Left ventricle myocardium superior (tissue), 1 donor: Measurements from ENCODE around the gene KNSTRN. TPM values are rescaled to one million over a fixed set of nuclear protein-coding genes. Genes with fewer than 3 reads are reported as not detected.

ENCODE experiments used
- ATAC-seq: fragments of 200-7000 bp; cut with Tn5 transposase; one replicate; pipeline ENCODE4 v1.9.1; 2020; ENCODE audit warnings: mild to moderate bottlenecking, moderate library complexity
- DNase-seq: peaks from one replicate; pipeline ENCODE4 v3.0.0-alpha.2; 2020
- intact Hi-C: fragments of 100-400 bp; cut with micrococcal nuclease; formaldehyde crosslinking; loops from one replicate; pipeline ENCODE4 v1.11.0; 2022
- long read RNA-seq: library from polyadenylated mRNA; unstranded; transcript quantifications from one replicate; pipeline ENCODE4 v2.0.0, GENCODE V29; 2021
- total RNA-seq: library from RNA; stranded (reverse); fragmentation: NEBNext Ultra II Directional; extraction: Animal tissue kit (Norgen Biotek cat#: 25700); gene quantifications from one replicate; pipeline ENCODE4 v1.2.1, GENCODE V29; 2021
- donor health status: DM: no; HTN: yes; CAD: no; lungs with severe emphysema.

The KNSTRN gene, protein sequence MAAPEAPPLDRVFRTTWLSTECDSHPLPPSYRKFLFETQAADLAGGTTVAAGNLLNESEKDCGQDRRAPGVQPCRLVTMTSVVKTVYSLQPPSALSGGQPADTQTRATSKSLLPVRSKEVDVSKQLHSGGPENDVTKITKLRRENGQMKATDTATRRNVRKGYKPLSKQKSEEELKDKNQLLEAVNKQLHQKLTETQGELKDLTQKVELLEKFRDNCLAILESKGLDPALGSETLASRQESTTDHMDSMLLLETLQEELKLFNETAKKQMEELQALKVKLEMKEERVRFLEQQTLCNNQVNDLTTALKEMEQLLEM
- 10.1 TPM for total RNA-seq
- long read RNA-seq, transcript KNSTRN-201 (9 exons, 1,714 nt), result major isoform, 5 of 8 reads
- long read RNA-seq, partial matches to known transcripts, result 1 of 8 reads
- long read RNA-seq, other reads (novel, unspliced or antisense), result 1 of 8 reads

DNA sequence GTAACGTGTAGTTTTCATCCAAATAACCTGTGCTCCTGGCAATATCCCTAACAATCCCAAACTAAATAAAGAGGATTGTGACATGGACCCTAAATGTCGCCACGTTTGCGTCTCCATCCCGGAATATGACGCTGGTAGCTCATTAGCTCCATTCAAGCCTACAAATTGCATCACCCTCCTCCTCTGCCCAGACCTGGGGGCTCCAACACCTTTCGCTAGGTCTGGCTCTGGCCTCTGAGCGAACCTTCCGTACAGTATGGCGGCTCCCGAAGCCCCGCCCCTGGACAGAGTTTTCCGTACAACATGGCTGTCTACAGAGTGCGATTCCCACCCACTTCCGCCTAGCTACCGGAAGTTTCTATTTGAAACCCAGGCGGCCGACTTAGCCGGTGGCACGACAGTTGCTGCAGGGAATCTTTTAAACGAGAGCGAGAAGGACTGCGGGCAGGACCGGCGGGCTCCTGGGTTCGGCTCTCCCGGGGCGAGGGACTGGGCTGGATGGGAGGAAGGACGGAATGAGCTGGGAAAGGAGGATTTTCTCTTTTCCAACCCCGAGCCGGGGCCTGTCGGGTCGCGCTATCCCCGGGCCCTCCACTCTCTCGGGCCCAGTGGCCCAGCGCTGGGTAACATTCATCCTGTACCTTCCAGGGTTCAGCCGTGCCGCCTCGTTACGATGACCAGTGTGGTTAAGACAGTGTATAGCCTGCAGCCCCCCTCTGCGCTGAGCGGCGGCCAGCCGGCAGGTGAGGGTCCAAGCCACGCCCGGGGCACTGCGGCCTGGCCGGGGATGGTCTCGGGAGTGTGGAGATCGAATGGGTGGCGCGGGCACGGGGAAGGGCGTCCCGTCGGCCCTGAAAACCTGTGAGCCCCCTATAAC lies at the start of gene KNSTRN:
Gene KNSTRN (plus strand): TSS at position 142 of the 877 bp plus-strand sequence. CDS start 115 bp downstream, at position 257.
- intact Hi-C loops, result no loop called here
- DNase-seq, result peak; percentile 93
- peak; percentile 97 for ATAC-seq

DNA sequence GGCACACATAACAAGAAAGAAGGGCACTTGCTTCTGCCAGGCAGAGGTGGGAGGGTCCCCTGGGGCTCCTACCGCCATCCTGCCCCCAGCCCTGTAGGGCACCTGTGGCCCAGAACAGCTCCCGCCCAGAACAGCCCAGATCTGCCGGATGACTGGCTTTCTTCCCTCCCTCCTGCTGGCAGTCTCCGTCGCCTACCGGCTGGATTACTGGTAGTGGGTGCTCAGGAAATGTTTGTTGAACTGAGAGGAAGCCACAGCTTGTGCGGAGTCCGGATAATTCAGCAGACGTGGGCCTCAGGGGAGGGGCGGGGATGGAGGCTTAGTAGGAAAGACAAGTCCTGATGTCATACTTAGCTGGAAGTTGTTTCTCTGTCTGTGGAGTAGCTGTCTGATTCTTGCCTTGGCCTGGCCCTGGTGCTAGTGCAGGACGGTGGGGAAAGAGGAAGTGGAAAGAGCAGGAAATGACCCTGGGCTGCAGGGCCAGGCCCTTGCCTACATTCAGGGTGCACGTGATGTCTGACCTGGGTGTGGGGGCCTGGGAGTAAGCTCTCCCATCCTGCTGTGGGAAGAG lies 48.5 kb upstream of the KNSTRN start:
- DNase-seq (peak; percentile 79), ATAC-seq (peak; percentile 23)
- intact Hi-C loops, result no loop called here

DNA sequence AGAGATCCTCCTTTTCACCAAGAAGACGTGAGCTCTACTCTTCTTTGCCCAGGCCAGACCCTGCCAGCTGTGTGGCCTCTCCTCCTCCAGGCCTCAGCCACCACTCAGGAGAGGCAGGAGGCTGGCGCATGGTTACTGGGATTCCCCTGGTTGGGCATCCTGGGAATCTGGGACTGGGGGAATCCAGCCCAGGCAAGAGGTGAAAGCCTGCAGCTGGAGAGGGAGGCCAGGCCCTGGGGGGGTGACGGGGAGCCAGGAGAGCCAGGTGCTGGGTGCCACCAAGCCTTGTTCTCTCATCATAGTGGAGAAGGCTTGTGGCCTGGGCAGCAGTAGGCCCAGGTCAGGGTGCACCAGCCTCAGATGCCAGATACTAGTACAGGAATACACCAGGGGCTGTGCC lies 48.0 kb upstream of the KNSTRN start:
- no peak for ATAC-seq
- intact Hi-C loops, result no loop called here
- no peak for DNase-seq

DNA sequence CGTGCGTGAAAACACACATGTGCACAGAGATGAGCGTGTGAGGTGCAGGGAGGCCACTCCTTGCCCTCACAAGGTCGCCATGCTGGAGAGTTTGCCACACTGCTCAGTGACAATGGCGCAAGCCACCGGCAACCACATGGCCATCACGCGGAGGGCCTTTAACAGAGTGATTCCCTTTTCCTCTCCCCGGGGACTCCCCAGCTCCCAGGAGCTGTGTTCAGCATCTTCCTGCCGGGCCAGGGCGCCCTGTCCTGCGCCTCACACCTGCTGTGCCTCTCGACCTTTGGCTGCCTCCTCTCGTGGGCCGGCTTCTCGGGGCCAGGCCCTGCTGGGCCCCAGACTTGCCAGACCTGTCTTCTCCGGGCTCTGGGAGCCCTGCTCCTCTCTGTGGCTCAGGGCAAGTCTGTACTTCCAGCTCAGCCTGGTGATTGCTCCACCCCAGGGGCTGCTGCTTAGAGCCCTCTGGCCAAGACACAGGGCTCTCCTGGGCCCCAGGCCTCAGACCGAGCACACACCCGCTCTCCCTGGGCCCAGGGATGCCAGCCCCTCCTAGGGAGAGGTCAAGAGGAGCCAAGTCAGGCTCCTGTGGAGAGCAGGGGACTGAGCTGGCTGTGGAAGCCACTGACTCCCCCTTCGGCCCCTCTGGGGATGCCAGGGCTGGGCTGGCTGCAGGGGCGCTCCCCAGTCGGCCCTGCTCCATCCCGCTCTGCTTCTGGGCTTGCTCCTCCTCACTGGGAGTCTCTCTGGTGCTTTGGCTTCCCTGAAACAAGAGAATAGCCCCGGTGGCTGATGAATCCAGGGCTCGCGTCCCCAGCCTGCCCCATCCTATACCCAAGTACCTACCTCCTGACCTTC lies 47.4 kb upstream of the KNSTRN start:
- no peak for ATAC-seq
- intact Hi-C loops, result no loop called here
- DNase-seq, result no peak

DNA sequence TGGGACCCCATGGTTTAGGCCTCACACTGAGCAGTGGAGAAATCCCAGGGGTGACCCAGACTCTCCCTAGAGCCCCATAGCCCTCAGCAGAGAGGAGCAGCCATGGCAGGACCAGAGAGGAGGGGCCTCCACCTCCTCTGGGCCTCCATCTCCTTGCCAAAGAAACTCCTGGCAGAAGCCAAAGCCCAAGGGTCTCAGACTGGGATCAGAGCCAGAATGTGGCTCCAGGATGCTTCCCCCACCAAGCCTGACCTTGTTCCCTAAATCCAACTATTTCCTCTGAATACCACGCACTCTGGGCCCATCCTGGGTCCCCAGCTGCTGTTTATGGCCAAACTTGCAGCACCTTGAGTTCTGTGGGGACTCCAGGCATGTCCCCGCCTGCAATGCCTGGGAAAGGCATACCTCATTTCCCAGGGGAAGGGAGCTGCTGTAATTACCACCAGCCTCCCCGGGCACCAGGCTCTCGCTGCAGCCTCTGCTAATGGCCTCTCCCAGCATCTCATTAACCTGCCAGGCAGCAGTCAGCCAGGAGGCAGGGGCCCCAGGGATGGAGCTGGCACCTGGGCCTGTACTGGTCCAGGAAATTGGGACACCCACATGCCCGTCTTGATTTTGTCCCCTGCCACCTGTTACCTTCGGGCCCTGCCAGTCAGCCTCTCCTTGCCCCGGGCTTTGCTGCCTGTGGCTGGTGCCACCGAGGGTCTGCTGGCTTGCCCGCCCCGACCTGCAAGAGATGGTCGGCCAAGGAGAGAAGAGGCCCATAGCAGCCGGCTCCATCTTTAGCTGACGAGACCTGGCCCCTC lies 46.4 kb upstream of the KNSTRN start:
- intact Hi-C loops, result no loop called here
- DNase-seq (no peak), ATAC-seq (no peak)

DNA sequence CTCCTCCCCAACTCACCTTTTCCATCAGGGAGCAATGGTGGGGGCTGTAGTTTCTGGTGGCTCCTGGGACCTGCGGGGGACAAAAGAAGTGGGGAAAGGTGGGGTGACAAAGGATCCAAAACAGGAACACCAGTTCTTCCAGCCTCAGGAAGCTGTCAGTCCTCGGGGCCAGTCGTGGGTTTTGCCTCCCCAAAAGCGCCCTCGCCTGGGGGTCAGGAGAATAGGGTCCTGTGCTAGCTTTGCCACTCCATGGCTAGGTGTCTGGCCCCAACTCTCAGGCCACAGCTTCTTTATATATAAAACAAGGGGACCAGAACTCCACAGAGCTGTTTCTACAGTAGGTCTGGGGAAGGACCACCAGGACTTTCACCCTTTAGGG lies 45.8 kb upstream of the KNSTRN start:
- intact Hi-C loops, result no loop called here
- DNase-seq (no peak), ATAC-seq (no peak)

DNA sequence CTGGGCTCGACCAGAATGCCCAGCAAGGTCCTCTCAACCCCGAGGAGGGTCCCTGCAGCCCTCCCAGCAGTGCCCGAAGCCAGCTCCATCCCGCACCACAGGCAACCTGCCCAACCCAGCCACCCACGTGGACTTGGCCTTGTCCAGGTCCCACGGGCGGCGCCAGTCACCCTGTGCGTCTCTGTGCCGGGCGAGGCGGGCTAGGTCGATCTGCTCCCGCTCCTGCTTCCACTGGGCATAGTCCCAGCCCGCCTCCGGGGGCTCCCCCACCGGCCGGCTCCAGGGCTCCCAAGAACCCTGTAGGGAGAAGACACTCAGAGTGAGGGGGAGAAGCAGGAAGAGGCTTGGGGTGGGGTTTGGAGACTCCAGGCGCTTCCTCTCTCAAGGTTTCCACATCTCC lies 44.9 kb upstream of the KNSTRN start:
- no peak for ATAC-seq
- intact Hi-C loops, result no loop called here
- DNase-seq, result no peak

DNA sequence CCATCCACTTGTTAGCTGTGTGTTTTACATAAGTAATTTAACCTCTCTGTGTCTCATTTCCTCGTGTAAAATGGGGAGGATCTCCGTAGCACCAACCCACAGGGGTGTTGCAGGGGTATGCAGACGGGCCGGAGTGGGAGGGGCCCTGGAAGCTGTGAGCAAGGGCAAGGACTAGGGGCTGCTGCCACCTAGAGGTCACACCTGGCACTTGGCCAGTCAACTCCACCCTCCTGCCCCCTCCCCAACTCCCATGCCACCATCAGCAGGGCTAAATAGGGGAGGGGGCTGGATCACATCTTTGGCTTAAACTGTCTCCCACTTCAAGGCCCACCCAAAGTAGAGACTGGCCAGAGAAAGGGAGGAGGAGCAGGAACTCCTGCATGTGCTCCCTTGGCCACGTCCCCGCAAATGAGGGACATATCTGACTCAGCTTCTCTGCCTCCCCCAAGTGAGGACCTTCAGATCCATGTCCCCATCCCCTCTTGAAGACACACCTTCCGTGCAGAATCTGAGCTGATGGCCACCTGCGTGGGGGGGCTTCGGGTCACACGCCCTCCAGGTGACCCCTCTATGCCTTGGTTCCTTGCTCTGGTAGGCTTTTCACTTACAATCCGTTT lies 44.4 kb upstream of the KNSTRN start:
- ATAC-seq (peak; percentile 29), DNase-seq (peak; percentile 85)
- intact Hi-C loops, result no loop called here

DNA sequence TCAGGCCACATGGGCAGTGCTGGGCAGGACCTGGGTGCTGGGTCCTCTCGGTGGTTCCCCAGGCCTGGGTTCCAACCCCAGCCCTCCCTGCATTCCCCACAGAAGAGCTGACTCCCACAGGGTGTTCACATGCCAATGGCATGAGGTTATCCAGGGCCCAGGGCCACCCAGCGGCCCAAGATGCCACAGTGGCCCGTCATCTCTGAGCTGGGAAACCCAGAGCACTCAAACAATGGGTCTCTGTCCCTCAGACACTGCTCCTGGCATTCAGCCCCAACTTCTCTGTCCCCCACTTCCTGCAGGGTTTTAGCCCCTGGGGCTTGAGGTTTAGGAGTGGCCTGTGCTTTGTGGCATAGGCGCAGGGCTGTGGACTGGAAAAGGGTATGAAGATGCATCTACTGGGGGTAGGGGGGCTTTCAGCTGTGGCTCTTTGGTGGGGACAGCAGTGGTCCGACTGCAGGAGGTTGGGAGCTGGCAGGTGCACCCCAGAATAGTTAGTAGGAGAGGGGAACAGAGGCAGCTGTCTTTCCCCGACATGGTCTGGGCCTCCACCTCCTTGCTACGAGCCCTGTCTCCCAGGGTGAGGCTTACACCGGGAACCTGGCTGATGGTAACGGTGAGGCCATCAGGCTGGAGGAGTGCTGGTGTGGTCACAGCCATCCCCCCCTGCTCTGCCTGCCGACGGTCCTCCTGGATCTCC lies 43.5 kb upstream of the KNSTRN start:
- intact Hi-C loops, result no loop called here
- ATAC-seq, result peak; percentile 53
- DNase-seq, result peak; percentile 61

DNA sequence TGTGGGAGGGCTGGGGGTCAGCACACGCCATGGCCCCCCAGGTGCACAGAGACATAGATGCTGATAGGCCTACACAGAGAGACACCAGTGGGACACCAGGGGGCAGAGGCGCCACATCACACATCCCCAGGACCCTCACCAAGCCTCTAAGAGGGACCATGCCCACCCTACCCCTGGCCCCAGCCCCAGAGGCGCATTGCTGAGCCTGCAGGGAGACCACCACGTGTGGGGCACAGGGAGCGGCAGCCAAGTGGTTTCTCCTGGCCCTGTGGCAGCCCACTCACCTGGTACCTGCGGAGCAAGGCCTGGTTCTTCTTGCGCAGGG lies 42.9 kb upstream of the KNSTRN start:
- intact Hi-C loops, result no loop called here
- peak; percentile 45 for DNase-seq
- peak; percentile 11 for ATAC-seq

DNA sequence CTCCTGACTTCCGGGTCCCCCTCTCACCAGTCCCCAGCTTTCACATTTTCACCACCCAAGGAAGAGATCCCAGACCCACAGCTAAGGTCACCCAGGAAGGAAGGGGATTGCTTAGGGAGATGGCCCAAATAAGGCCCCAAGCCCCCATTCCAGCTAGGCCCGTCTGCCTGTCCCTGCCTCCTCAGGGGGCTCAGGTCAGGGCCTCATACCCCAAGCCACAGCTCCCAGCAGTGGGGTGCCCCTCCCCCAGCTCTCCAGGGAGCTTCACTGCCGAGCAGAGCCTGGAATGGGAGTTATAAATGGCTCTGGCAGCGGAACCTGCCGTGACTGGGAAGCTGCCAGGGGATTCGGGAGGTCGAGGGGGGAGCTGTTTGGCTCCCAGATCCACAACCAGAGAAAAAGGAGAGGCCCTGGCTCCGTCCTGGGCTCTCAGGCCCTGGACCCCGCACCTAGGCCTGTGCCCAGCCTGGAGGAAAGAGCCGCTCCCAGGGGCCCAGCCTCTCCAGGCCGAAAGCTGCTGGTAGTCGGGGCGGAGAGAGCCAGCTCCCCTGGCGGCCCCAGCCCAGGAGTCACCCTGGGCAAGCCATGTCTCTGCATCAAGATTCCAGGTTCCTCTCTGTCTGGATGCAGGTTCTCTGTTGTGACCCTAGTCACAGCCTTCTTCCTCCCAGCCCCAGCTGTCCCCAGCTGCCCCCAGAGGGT lies 42.3 kb upstream of the KNSTRN start:
- DNase-seq, result peak; percentile 94
- ATAC-seq, result peak; percentile 78
- intact Hi-C loops, result no loop called here

DNA sequence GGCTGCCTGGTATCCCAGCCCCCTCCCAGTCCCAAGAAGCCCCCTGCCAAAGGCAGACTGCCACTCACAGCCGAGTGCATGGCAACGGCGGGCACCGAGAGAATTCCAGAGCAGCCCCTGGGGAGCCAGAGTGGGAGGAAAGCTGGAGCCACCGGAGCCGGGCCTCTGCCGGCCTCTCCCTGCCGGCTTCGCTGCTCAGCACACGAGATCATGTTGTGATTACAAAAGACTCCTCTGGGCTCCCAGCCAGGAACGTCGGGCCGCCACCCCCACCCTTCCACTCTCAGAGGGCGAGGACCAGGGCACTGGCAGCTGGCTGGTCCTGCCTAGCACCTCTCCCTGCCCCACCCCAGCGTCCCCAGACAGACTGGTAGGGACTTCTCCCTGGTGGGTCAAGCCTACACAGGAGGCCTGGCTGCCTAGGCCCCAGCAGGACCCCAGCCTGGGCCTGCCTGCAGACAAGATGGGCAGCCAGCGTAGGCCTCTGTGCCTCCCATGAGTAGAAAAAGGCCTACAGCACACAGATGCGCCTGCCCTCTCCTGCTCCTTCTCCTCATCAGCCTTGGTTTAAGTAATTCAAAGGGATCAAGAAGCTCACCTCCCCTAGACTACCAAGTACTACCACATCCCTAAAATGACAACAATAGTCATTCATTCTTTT lies 41.7 kb upstream of the KNSTRN start, which contains the start of gene CCDC9B:
Gene CCDC9B (minus strand): TSS at position 200 of the 661 bp plus-strand sequence. CDS start 120 bp downstream, at position 80.
- intact Hi-C loops, result no loop called here
- DNase-seq (peak; percentile 92), ATAC-seq (peak; percentile 74)

DNA sequence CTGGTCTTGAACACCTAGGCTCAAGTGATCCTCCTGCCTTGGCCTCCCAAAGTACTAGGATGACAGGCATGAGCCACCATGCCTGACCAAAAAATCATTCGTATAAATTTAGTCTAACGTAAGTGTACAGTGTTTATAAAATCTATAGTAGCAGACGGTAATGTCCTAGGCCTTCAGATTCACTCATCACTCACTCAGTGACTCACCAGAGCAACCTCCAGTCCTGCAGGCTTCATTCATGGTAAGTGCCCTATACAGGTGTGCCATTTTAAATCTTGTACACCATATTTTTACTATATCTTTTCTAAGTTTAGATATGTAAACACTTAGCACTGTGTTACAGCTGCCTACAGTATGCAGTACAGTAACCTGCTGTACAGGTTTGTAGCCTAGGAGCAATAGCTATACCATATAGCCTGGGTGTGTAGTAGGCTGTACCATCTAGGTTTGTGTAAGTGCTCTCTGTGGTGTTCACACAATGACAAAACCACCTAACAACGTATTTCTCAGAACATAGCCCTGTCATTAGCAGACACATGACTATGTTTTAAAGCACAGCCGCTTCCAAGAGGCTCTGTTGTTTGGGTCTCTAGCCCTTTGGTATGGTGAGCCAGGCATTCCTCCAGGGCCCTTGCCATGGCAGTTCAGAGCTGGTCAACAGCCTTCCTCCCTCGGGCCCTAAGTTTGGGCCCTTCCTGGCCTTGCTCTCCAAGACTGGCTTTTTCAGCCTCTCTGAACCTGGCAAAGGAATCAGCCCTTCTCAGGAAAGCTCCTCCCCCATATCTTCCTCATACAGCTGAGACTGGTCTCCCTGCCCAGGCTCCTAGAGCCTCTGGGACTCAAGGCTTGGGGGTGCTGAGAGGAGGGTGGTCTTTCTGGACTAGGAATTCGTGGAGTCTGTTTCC lies 39.9 kb upstream of the KNSTRN start:
- ATAC-seq (no peak), DNase-seq (no peak)
- intact Hi-C loops, result no loop called here

DNA sequence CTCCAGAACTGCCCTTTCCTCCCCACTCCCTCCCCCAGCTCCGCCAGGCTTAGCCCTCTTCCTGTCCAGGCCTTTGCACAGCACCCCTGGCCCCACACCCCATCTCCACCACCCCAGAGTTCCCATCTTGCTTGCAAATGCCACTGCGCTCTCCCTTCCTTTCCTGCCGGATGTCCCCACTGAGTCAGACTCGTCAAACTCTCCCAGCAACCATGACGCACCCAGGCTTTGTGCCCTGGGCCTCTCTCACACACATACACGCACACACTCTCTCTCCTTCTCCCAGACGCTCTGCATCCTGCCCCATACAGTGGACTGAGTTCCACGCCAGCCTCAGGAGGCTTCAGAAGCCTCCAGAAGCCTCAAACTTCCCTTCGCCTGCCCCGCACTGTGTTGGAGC lies 39.0 kb upstream of the KNSTRN start:
- intact Hi-C loops, result no loop called here
- DNase-seq (peak; percentile 33), ATAC-seq (no peak)

DNA sequence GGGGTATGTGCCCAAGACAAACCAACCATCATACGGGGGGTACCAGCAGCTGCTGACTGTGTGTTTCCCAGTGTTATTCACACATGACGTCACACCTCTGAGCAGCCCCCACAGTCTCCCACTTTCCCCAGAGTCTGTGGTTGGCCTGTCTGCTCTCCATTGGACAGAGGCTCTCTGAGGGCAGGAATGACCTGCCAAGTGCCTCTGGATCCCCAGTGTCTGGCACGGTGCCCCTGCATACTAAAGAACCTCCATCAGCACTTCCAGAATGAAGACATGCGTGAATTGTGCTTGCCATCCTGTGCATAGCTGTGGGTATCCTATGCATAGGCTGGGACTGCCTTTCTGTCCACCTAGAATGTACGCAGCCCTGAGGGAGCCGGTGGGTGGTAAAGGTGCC lies 38.3 kb upstream of the KNSTRN start:
- ATAC-seq (no peak), DNase-seq (peak; percentile 33)
- intact Hi-C loops, result no loop called here
